GM13976 (cell line): ENCODE measurements around the gene STC2.

Experiments used
- DNase-seq: peaks from one replicate; pipeline ENCODE4 v3.0.0; 2012; ENCODE audit warnings: low spot score
- in situ Hi-C: fragments of 300-500 bp; cut with MboI; formaldehyde crosslinking; loops from one replicate; pipeline ENCODE4 v1.12.0; 2022; ENCODE audit warnings: low sequenced_read_pairs, mixed read lengths, inconsistent platforms; ENCODE audit not compliant: unreplicated experiment
- TF ChIP-seq, protein P1 (sequence below): IDR thresholded peaks from 2 replicates; pipeline ENCODE4 v1.5.1; 2012; ENCODE audit warnings: borderline replicate concordance, mild to moderate bottlenecking; ENCODE audit not compliant: insufficient read depth; ENCODE audit errors: extremely low read depth, missing control alignments, control extremely low read depth

STC2 gene

DNA sequence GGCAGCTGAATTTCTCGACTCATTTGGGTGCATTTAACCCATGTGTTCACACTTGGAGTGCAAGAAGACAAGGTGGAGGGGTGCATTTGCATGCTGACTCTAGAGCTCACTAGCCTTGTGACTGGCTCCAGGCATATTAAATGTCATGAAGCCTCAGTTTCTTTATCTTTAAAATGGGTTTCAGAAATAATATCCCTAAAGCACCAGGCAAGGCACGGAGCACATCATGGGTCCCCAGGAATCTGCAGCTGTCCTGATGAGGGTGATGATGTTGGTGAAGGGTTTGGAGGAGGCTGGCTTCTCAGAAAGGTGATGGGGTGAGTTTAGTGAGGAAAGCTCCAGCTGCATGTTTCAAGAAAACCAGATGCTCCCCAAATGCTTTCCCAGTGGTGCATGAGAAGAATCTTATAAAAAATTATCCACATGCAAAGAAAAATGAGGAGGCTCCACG is 14.8 kb downstream of the STC2 start:
- DNase-seq: no peak
- TF ChIP-seq, protein P1, sequence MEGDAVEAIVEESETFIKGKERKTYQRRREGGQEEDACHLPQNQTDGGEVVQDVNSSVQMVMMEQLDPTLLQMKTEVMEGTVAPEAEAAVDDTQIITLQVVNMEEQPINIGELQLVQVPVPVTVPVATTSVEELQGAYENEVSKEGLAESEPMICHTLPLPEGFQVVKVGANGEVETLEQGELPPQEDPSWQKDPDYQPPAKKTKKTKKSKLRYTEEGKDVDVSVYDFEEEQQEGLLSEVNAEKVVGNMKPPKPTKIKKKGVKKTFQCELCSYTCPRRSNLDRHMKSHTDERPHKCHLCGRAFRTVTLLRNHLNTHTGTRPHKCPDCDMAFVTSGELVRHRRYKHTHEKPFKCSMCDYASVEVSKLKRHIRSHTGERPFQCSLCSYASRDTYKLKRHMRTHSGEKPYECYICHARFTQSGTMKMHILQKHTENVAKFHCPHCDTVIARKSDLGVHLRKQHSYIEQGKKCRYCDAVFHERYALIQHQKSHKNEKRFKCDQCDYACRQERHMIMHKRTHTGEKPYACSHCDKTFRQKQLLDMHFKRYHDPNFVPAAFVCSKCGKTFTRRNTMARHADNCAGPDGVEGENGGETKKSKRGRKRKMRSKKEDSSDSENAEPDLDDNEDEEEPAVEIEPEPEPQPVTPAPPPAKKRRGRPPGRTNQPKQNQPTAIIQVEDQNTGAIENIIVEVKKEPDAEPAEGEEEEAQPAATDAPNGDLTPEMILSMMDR: no peak
- in situ Hi-C loops: loop anchor here (25.0 kb wide), 1 partner anchor 249 kb away; no protein-coding TSS in a partner anchor

DNA sequence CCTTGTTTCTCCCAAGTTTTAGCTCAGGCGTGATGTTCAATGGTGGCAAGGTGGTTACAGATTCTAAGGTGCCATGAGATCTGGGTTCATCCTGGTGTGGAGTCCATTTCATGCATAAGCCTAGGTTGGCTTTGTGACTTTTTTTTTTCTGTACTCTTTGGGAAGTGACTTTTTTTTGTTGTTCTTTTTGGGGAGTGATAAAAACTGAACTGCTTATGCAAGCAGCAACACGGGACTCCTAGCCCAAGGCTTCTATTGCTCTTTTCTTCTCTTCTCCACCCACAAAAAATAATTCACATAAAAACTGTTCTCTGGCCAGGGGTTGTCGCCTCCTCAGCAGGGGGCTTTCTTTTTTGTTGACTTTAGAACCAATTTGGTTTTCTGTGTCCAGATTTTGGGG is 15.4 kb downstream of the STC2 start:
- in situ Hi-C loops: loop anchor here (25.0 kb wide), 1 partner anchor 249 kb away; no protein-coding TSS in a partner anchor
- TF ChIP-seq, protein P1: no peak
- no peak for DNase-seq

DNA sequence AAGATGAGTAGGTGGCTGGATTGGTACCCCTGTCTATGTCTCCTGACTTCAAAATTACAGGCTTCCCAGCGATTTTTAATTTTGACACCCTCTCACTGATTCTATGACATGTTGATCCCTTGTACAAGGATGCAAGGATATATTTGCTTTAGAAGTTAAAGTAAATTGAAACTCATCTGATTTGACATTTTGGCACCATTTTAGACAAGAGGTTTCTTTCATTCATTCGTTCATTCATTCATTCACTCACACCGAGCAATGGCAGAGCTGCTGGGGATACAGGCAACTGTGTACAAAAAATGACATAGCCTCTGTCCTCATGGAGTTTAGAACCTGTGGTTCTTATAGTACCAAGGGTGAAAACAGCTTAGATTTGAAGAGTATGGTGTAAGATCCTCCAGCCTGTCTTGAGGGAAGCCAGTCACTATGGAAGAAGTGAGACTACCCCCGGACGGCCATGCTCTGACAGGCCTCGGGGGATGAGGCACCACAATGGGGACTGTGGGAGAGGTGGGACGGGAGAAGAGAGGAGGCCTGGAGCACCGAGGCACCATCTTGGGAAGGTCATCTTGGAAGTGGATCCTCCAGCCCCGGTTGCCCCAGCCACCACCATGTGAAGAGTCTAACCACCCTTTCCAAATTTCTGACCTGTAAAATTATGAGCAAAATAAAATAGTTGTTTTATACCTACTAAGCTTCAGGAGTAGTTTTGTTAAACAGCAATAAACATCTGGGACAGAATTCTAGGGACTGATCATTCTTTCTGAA is 16.2 kb downstream of the STC2 start:
- in situ Hi-C loops: loop anchor here (25.0 kb wide), 1 partner anchor 250 kb away; no protein-coding TSS in a partner anchor
- TF ChIP-seq, protein P1: no peak
- no peak for DNase-seq

DNA sequence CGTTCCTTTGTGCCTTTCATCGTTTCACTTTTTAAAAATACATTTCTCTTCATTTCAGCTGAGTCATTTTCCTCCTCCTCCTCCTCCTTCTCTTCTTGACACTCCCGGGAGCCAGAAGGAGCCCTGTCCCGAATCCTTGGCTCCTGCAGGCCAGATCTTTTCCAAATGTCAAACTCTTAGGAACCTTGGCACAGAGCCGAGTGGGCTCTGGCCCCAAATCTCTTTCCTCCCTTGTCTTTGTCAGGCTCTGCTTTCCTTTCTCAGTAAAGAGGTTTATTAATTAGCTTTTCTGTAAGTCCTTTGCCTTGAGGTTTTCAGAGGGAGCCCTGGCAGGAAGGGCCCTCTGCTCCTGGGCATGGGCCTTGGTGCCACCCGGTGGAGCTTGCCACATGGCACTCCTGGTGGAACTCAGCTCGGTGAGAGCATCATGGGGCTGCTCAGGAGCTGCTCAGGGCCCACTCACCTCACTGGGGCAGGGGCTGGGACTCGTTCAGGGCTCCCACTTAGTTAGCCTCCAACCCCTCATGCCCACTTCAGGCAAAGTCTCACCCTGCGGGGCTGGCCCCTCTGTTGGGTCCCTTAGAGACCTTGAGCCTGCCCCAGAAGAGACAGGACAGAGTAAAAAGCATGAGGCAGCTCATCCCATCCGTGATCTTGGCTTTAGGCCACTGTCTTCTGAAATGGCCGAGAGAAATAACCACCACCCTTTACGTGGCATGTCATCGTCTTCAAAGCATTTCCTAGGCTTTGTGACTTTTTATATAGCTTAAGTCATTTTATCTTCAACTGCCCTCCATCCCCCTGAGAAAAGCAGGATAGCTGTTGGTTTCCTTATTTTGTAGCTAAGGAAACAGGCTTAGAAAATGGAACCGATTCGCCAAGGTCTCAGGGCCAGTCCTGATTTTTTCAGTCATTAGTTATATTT is 17.1 kb downstream of the STC2 start:
- in situ Hi-C loops: loop anchor here (25.0 kb wide), 1 partner anchor 251 kb away; no protein-coding TSS in a partner anchor
- DNase-seq: no peak
- TF ChIP-seq, protein P1: no peak

DNA sequence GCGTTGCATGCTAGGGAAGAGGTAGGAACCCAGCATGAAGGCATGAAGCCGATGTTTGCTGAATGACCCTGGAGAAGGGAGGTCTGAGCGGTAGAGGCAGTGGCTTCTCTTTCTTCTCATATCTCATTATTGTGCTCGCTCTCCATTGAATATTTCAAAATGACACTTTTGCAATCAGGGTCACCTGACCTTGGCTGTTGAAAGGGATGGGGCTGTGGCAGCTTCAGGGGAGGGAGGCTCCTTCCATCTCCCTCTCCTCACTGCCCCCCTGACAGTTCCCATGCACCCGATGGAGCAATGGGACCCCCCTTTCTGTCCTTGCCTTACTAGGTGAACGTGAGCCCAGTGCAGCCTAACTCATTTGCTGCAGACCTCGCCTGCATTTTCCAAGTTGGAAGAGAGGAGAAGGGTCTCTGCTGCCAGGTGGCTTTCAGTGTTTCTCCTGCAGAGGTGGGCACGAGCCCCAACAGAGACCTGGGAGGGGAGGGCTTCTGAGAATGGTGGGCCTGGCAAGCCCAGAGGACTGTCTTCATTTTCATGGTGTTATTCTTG is 17.9 kb downstream of the STC2 start:
- TF ChIP-seq, protein P1: no peak
- no peak for DNase-seq
- in situ Hi-C loops: loop anchor here (25.0 kb wide), 1 partner anchor 252 kb away; no protein-coding TSS in a partner anchor

DNA sequence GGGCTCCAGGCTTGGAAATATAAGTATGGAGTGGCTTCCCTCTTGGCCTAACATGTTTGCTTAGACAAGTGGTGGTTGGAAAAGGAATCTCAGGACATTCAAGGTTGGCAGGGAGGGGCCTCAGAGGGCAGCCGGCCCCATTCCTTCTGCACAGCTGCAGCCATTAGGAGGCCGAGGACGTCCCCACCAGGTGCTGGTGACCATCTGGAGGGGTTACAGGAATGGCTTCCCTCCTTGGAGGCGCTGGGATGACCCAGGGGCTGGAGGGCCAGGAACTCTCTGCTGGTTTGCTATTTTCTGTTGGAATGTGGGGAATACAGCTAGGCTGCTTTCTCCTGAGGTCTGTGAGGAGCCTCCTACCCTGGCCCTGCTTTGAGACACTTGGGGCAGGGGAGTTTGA is 18.5 kb downstream of the STC2 start:
- in situ Hi-C loops: loop anchor here (25.0 kb wide), 1 partner anchor 253 kb away; no protein-coding TSS in a partner anchor
- TF ChIP-seq, protein P1: no peak
- DNase-seq: no peak
